GM12892 (cell line): ENCODE results near the gene NHERF2.

Source experiments
- DNase-seq: peaks from one replicate; pipeline ENCODE4 v3.0.0; 2011; ENCODE audit not compliant: insufficient read length
- FAIRE-seq: peaks from 2 replicates; lab custom pipeline; 2011; peaks lifted over from hg19 to GRCh38; lab: Jason Lieb, UNC
- POLR2A ChIP-seq: IDR thresholded peaks from 2 replicates; pipeline ENCODE4 v1.6.1; 2011; ENCODE audit warnings: low read depth, low read length, control low read depth
- POLR2AphosphoS5 ChIP-seq: IDR thresholded peaks from 2 replicates; pipeline ENCODE4 v1.6.1; 2011; ENCODE audit warnings: low read depth, low read length, control low read depth
- TAF1 ChIP-seq: IDR thresholded peaks from 2 replicates; pipeline ENCODE4 v1.6.1; 2011; ENCODE audit warnings: low read depth, mild to moderate bottlenecking, control low read depth, low read length, borderline replicate concordance

Gene NHERF2

DNA sequence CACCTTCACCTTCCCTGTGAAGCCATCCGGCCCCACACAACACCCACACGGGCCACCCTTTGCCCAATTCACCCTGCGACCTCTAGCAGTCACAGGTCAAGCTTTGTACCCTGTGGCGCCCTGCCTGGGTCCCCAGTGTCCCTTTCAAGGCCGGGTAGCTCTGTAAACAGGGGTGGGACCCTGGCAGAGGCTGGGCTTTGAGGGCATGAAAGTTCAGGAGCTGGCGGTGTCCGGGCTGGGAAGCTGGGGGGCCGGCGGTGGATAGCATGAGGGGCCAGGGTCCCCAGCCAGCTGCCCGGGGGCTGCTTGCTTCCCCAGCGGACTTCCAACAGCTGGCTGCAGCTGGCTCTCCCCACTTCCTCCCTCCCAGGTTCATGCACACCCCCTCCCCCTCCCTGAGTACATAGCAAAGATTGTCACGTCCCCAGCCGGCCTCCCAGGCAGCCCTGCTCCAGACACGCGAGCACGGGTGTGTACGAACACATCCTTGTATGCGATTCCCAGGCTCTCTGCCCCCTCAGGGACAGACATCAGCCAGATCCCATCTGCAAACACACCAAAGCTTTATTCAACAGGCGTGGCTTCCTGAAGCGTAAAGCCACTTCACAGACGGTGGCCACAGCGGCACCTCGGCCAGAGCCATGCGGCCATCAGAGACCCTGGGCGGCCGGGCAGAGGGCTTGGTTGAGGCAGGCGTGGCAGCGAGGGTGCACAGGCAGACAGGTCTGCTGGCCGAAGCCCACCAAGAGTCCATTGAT, 12.8 kb downstream of the NHERF2 start:
- TF ChIP-seq TAF1: no peak
- no peak for TF ChIP-seq POLR2AphosphoS5
- TF ChIP-seq POLR2A: no peak

DNA sequence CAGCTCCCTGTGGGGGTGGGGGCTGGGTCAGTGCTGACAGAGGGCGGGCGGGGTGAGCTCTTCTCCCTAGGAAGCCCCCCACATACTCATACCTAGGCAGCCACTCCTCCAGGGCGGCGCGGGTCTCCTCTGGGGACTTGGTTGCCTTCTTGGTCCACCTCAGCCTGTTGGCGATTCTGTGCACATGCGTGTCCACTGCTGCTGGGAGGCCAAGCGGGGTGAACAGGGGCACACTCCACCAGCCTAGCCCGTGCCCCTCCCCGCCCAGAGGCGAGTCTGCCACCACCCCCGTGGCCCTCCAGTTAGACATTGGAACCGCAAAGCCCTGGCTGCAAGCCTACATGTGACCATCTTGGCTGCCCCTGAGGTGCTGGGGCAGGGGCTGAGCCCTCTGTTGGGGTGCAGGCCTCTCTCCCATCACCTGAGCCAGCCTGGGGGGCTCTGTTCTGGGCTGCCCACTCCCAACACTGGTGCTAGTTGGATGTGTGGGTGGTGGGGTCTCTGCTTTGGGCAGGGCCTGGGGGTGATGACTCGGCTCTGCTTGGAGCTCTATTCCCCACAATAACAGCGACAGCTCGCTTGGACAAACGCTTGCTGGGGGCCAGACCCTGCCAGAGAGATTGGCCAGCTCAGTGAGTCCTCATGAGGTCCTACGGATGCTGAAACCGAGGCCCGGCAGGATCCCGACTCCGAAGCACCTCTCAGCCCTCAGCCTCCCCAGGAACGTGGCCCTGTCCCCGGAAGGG, 13.5 kb downstream of the NHERF2 start:
- DNase-seq (no peak), FAIRE-seq (no peak)
- TF ChIP-seq TAF1 (no peak), POLR2A (no peak), POLR2AphosphoS5 (no peak)

More for the DNA sequence above, 12.8 kb downstream of the NHERF2 start:
- DNase-seq: no peak
- no peak for FAIRE-seq

DNA sequence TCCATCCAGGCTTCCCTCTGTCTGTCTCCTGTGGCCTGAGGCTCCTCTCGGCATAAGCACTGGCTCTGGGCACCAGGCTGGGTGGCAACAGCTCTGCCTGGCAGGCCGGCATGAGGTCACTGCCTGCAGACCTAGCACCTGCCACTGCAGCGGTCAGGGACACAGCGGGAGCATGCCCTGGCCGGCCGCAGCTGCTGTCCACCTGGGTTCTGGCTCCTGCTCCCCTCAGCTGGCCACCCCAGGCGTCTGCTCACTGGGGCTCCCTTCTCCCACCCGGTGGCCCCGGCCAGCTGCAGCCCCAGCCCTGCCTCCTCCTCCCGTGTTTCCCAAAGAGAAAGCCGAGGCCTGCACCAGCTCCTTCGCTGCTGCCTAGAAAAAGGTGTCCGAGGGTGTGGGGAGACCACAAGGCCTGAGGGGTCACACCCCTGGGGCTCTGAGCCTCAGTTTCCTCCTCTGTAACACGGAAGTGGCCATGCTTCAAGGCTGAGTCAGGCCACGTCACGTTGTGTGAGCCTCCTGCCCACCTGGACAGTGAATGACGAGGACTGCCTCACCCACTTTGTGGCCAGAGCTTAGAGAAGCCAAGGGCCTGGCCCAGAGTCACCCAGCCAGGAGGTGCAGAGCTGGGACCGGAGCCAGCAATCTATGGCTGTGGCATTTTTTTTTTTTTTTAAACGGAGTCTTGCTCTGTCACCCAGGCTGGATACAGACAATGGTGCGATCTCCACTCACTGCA, 14.3 kb downstream of the NHERF2 start:
- no peak for DNase-seq
- no peak for FAIRE-seq
- TF ChIP-seq POLR2A: no peak

DNA sequence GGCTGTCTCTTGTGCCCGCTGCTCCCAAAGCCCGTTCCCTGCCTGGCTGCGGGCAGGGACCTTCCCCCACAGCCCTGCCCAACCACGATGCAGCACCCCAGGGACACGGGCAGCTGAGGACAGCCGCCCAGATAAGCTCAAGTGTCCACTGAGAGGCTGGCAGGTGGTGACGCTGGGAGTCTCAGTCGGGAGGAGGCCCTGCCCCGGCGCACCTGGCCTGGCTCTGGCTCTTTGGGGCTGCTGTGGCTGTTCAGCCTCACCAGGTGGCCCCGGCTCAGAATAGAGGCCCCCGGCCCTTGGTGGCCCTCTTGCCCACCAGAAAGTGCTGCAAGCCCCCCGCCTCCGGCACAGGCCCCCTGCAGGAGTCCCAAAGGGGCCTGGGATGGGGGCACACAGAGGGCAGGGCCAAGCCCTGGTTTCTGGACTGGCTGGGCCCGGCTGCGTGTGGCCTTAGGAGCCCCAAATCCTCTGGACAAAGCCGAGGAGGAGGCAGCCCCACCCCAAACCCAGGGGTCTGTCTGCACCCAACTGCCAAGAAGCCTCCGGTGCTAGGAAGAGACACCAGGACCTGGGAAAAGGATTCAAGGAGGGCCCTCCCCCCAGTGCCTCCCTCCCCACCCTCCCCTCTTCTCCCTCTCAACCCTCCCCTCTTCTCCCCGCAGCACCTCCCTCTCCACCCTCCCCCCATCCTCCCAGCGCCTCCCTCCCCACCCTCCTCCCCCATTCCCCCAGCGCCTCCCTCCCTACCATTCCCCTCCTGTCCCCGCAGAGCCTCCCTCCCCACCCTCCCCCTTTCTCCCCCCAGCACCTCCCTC, 15.7 kb downstream of the NHERF2 start:
- TF ChIP-seq TAF1 (no peak), POLR2AphosphoS5 (no peak), POLR2A (no peak)
- DNase-seq (no peak), FAIRE-seq (no peak)

DNA sequence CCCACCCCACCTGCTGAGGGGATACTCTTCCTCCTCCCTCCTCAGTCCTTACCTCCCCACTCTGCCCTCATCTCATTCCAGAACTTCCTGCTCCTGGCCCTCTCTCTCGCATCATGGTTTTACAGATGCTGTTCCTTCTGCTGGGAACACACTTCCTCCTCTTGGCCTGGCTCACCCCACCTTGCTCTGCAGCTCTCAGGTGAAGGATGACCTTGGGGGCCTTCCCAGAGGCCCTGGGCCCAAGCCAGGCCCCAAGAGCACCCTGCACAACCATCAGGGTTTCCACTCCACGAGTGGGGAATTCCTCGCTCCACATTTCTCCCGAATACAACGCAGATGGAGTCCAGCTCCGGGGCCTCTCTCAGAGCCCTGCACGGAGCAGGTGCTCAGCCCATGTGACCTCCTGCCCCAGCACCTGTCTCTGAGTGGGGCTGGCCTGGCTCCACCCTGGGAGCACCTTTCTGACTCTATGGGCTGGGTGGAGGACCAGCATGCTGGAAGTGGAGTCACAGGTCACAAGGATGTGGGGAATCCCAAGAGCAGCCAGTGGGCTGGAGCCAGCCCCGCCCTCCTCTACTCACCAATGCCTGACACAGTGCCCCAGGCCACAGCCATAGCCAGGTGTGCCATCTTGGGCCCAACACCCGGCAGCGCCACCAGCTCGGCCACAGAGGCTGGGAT, 16.4 kb downstream of the NHERF2 start:
- no peak for DNase-seq
- FAIRE-seq: no peak
- TF ChIP-seq POLR2A: no peak
- no peak for TF ChIP-seq POLR2AphosphoS5
- no peak for TF ChIP-seq TAF1

DNA sequence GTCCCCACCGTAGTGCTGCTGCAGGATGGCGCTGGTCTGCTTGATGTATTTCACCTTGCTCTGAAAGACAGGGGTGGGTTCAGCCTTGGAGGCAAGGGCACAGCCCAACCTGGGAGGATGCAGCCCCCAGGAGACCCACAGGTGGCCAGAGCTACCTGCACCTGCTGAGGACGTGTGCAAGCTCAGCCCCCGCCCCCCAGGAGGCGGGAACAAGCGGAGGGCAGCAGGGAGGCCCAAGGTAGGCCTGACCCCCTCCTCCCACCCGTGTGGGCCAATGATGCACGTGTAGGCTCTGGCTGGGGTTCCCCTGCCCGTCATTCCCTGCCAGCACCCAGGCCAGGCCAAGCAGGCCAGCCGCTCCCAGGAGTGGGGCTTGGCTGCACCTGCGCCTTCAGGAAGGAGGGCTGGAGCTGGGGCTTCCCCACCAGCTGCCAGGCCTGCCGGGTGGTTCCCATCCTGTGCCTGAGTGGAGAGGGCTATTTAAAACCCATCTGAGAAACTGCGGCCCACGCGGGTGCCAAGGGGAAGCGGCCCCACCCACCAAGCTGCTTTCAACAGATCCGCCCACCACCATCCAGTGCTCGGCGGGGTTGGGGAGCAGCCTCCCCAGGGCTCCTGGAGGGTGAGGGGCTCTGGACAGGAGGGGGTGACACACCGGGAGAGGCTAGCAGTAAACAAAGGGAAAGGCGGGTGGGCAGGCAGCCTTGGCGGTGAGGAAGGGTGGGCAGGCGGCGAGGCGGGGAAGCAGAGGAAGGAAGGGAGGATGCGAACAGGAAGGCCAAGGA, 17.2 kb downstream of the NHERF2 start:
- DNase-seq (no peak), FAIRE-seq (peak; percentile 30)
- no peak for TF ChIP-seq POLR2AphosphoS5

DNA sequence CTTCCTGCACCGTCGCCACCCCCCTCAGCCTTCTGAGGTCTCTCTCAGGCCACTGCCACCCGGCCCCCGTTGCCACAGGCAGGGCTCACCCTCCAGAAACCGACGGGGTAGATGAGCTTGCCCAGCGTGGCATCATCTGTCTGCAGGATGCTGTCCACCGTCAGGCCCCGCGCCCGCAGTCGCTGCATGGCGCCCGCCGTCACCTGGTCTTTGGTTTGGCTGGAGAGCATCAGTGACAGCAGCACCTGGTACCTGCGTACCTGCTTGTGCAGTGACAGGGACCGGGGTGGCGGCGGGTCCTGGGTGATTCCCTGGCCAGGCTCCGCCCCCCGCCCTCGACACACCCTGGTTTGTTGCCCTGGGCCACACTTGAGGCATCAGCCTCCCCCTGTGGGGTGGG, 17.8 kb downstream of the NHERF2 start:
- no peak for DNase-seq
- no peak for FAIRE-seq

DNA sequence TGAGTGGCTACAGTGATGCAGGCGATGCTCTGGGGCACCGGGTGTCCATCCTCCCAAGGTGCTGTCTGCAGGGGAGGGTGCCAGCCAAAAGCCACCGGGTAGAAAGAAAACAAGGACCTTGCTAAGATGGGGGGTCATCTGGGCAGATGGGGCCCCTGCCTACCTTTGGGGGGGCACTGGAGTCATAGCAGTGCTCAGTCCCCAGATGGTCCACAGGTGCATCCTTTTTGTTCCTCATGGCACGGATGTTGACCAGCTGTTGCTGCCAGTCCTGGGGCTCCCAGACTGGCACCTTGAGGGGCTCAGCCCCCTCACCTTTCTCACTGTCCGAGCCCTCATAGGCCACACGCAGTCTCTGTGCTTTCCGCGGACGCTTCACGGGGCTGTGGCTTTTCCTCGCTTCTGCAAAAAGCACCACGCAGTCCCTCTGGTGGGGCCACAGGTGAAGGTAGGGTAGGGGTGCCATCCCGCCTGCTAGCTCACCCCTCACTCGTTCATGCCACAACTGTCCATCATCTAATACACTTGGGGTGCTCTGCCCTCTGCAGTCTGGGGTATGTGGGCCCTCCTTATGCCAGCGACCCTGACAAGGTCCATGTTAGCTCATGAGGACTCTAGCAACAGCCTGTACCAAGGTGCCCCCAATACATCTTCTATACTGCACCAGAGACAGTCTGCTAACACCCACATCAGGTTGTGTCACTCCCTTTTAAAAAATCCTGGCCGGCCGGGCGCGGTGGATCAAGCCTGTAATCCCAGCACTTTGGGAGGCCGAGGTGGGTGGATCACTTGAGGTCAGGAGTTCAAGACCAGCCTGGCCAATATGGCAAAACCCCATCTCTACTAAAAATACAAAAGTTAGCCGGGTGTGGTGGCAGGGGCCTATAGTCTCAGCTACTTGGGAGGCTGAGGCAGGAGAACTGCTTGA, 19.5 kb downstream of the NHERF2 start:
- FAIRE-seq: no peak
- no peak for TF ChIP-seq POLR2A
- TF ChIP-seq TAF1: no peak
- no peak for TF ChIP-seq POLR2AphosphoS5

More for the DNA sequence above, 17.8 kb downstream of the NHERF2 start:
- no peak for TF ChIP-seq POLR2A
- TF ChIP-seq POLR2AphosphoS5: no peak
- no peak for TF ChIP-seq TAF1

DNA sequence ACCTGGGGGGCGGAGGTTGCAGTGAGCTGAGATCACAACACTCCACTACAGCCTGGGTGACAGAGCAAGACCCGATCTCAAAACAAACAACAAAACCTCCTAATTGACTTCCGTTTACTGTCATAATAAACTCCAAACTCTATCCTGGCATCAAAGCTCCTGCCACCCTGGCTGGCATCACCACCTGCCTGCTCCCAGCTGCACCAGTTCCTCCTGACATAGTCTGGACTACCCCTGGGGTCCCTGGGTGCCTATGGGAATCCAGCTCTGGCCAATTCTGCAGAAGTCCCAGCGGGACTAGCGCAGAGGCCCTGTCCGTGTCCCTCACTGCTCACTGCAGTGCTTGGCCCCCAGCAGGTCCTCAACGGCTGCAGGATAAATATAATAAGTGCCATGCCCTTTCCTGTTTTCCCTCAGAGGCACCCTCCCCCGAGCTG, 20.2 kb downstream of the NHERF2 start:
- FAIRE-seq (no peak), DNase-seq (no peak)
- TF ChIP-seq POLR2AphosphoS5: no peak

More for the DNA sequence above, 19.5 kb downstream of the NHERF2 start:
- no peak for DNase-seq
